Tibial nerve (tissue), 4 donors: Measurements from ENCODE around the gene TGM2. TPM values are rescaled to one million over a fixed set of nuclear protein-coding genes. Genes with fewer than 3 reads are reported as not detected.

Experiments used
- DNase-seq, 2 donors: peaks; one replicate each; pipeline ENCODE4 v3.0.0-alpha.2; 2019; ENCODE audit warnings: low spot score in 2 of 2
- H3K27ac ChIP-seq, 4 donors: fragments of 200-600 bp; sonication (generic) in 3 of 4; one replicate each; pipeline ENCODE4 v1.5.1; 2017 to 2019; ENCODE audit warnings: mild to moderate bottlenecking in 1 of 4
- H3K27me3 ChIP-seq, 2 donors: fragments of 200-600 bp; sonication (generic) in 1 of 2; one replicate each; pipeline versions ENCODE4 v1.5.1 to v1.6.0; 2017 to 2019
- H3K36me3 ChIP-seq, 3 donors: fragments of 200-600 bp; sonication (generic); one replicate each; pipeline ENCODE4 v1.5.1; 2018 to 2019
- H3K4me1 ChIP-seq, 4 donors: fragments of 200-600 bp; sonication (generic) in 3 of 4; one replicate each; pipeline ENCODE4 v1.5.1; 2017 to 2019
- H3K4me3 ChIP-seq, 4 donors: fragments of 200-600 bp; sonication (generic) in 3 of 4; one replicate each; pipeline ENCODE4 v1.5.1; 2017 to 2019; ENCODE audit warnings: mild to moderate bottlenecking in 1 of 4, moderate library complexity in 1 of 4
- H3K9me3 ChIP-seq, 4 donors: fragments of 200-600 bp; sonication (generic) in 3 of 4; one replicate each; pipeline ENCODE4 v1.5.1; 2017 to 2019
- EP300 ChIP-seq, 2 donors: sonication (generic); formaldehyde crosslinking; IDR thresholded peaks; one replicate each; pipeline ENCODE4 v1.6.1; 2017; ENCODE audit warnings: antibody characterized with exemption in 2 of 2, mild to moderate bottlenecking in 1 of 2
- POLR2A ChIP-seq, 2 donors: fragments of 450-650 bp; IDR thresholded peaks; one replicate each; pipeline ENCODE4 v1.6.1; 2017; ENCODE audit warnings: antibody characterized with exemption in 2 of 2, mild to moderate bottlenecking in 2 of 2, moderate library complexity in 2 of 2
- WGBS, 2 donors: methylation state at CpG; one replicate each; pipeline ENCODE4 v1.1.5; 2018; 5-methylcytosine and 5-hydroxymethylcytosine counted together
- total RNA-seq, 4 donors: library from RNA; depleted of rRNA; stranded (reverse); fragments of >200 nt; gene quantifications; one replicate each; pipeline ENCODE4 v1.1.0, GENCODE V29; 2016
- TF ChIP-seq, protein P1 (sequence below), 5 experiments: fragments of 200-600 bp in 3 of 5; fragments of 450-650 bp in 2 of 5; sonication (generic) in 3 of 5; IDR thresholded peaks; one replicate each; pipeline ENCODE4 v1.5.1; 2016 to 2019; ENCODE audit warnings: antibody characterized with exemption in 5 of 5, mild to moderate bottlenecking in 3 of 5, moderate library complexity in 2 of 5

TGM2 gene
- total RNA-seq, 4 donors from 2014 or later = 17.0 to 87.6 (median 55.8) TPM

DNA sequence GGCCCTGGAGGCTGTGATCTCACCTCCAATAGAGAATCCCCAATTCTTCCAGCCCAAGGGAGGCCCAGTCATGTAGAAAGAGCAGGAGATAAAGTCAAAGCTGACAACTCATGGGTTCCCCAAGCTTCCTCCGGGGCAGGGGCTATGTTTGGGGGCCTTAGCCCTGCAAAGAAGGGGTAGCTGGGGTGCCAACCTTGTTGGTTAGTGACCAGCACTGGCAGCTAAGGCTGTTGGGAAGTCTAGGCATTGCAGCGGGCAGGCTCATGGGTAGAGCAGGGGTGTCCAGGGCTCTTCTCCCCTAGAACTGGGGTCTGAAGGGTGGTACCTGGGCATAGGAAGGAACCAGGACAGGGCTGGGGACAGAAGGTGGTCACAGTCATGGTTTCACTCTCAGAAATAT is 36.4 kb downstream of the TGM2 start:
- H3K4me1 ChIP-seq = peaks cover 0 to 28% (median 8%) of the 10 kb centered on the region in 4 donors
- no peaks in the 10 kb centered on the region for H3K27me3 ChIP-seq
- no peaks in the 10 kb centered on the region for H3K9me3 ChIP-seq
- no peak overlapping the region for H3K27ac ChIP-seq
- no peaks in the 10 kb centered on the region for H3K36me3 ChIP-seq
- WGBS, 2 donors = 95% methylated on average over 2 of the region's 2 CpGs
- no peak overlapping the region for H3K4me3 ChIP-seq
- TF ChIP-seq, protein P1, sequence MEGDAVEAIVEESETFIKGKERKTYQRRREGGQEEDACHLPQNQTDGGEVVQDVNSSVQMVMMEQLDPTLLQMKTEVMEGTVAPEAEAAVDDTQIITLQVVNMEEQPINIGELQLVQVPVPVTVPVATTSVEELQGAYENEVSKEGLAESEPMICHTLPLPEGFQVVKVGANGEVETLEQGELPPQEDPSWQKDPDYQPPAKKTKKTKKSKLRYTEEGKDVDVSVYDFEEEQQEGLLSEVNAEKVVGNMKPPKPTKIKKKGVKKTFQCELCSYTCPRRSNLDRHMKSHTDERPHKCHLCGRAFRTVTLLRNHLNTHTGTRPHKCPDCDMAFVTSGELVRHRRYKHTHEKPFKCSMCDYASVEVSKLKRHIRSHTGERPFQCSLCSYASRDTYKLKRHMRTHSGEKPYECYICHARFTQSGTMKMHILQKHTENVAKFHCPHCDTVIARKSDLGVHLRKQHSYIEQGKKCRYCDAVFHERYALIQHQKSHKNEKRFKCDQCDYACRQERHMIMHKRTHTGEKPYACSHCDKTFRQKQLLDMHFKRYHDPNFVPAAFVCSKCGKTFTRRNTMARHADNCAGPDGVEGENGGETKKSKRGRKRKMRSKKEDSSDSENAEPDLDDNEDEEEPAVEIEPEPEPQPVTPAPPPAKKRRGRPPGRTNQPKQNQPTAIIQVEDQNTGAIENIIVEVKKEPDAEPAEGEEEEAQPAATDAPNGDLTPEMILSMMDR (IDR thresholded peaks at IDR 0.05) = no peak
- no peak for TF ChIP-seq EP300 (IDR thresholded peaks at IDR 0.05)
- TF ChIP-seq POLR2A (IDR thresholded peaks at IDR 0.05) = no peak
- DNase-seq = no peak

DNA sequence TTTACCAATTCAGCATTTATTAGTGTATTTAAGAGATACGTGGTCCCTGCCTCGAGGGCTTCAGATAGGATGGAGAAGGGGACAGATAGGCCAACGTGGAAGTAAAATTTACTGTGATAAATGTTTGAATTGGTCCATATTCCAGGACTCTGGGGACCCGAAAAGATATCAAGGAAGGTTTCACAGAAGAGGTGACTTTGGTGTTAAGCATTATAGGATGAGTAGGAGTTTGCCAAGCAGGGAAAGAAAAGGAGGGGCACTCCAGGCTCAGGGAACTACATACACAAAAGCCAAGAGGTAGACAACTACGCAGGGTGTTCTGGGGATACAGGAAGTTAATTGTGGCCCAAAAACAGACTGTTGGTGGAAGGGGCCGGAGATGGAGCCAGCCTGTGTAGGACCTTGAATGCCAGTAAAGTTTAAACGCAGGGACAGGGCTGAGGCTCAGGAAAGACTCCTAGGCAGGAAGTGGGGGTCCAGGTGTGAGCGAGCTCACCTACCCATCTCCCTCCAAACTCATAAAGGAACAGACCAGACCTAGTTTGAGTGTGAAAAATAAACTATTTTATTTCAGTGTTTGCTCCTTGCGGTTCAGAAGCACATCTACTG is 37.0 kb downstream of the TGM2 start:
- H3K9me3 ChIP-seq = no peaks in the 10 kb centered on the region
- peaks cover 0 to 31% (median 8%) of the 10 kb centered on the region in 4 donors for H3K4me1 ChIP-seq
- TF ChIP-seq, protein P1 (IDR thresholded peaks at IDR 0.05) = no peak
- TF ChIP-seq POLR2A (IDR thresholded peaks at IDR 0.05) (no peak), EP300 (IDR thresholded peaks at IDR 0.05) (no peak)
- DNase-seq = no peak
- H3K36me3 ChIP-seq = no peaks in the 10 kb centered on the region
- no peaks in the 10 kb centered on the region for H3K27me3 ChIP-seq
- H3K27ac ChIP-seq = no peak overlapping the region
- H3K4me3 ChIP-seq = no peak overlapping the region
- WGBS, 2 donors = 92 to 95% methylated on average over 9 of the region's 9 CpGs

DNA sequence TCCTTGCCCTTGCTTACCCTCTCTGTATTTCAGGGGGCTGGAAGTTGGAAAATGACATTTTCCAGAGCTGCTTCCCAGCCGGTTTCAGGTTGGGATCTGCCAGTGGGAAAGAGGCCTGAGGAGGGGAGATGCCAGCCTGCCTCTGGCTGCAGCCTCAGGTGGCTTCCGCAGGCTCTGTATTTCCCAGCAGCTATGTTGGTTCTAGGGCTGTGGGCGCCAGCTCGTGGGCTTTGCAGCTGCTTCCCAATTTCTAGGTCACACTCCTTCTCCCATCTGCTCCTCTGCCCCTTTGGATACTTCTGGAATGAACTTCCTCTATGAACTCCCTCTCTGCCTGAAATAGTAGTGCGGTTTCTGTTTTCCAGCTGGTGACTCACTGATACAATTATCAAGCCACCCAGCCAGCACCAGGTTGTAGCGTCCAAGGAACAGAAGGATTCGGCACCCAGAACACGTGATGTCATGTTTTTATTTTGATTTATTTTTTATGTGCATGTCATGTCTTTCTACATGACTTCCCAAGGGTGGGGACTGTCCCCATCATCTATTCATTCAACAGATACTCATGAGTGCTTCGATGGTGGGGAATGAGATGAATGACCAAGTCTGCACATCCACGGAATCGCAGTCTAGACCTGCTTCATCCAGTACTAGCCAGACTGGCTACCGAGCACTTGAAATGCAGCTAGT is 38.0 kb downstream of the TGM2 start:
- 50 to 58% methylated on average over 12 of the region's 12 CpGs for WGBS, 2 donors
- peaks cover 0 to 32% (median 8%) of the 10 kb centered on the region in 4 donors for H3K4me1 ChIP-seq
- H3K9me3 ChIP-seq = no peaks in the 10 kb centered on the region
- DNase-seq = peak in 1 of 2 donors; percentile 26
- peak overlapping the region in 2 of 4 donors; percentile 43 to 54 for H3K27ac ChIP-seq
- no peaks in the 10 kb centered on the region for H3K27me3 ChIP-seq
- TF ChIP-seq, protein P1 (IDR thresholded peaks at IDR 0.05) = no peak
- TF ChIP-seq EP300 (IDR thresholded peaks at IDR 0.05) (peak in 1 of 2 donors; percentile 44), POLR2A (IDR thresholded peaks at IDR 0.05) (no peak)
- H3K36me3 ChIP-seq = no peaks in the 10 kb centered on the region
- no peak overlapping the region for H3K4me3 ChIP-seq

DNA sequence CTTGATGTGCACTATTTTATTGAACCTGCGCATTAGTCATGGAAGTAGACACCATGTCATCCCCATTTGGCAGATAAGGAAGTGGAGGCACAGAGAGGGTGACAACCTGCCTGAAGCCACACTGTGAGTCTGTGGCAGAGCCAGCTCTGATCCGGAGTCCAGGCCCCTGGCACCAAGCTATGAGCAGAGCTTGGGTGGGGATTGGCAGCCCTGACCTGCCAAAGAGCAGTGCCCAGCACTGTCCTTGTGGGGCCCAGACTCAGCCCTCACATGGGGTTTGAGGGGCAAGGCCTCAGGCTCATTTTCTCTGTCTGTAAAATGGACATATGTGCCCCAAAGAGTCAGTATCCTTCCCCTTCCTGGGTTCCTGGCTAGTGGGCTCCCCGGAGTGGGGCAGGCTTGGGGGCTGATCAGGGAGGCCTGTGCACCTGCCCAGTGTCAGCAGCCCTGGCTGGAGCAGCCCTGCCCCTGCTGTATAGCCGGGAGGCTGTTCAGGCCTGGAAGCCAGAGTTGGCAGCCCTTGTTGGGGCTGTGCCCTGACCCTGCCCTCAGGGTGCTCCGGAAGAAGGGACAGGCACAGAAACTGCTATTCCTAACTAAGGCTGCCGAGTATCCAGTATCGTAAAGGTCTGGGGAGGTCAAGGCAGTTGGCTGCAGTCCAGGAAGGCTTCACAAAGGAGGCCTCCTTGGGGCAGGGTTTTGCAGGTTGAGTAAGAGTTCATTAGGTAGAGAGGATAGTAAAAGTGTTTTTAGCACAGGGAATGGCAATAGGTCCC is 38.7 kb downstream of the TGM2 start:
- Histone ChIP-seq H3K9me3 (no peaks in the 10 kb centered on the region), H3K27ac (peak overlapping the region in 3 of 4 donors; percentile 22 to 54 (median 43)), H3K4me3 (no peak overlapping the region), H3K27me3 (no peaks in the 10 kb centered on the region), H3K36me3 (no peaks in the 10 kb centered on the region), H3K4me1 (peaks cover 0 to 32% (median 8%) of the 10 kb centered on the region in 4 donors)
- no peak for TF ChIP-seq EP300 (IDR thresholded peaks at IDR 0.05)
- TF ChIP-seq, protein P1 (IDR thresholded peaks at IDR 0.05) = no peak
- TF ChIP-seq POLR2A (IDR thresholded peaks at IDR 0.05) = no peak
- no peak for DNase-seq
- WGBS, 2 donors = 45 to 59% methylated on average over 6 to 7 of the region's 7 CpGs
